ENCODE results near the gene ADGRG6. TPM values are rescaled to one million over a fixed set of nuclear protein-coding genes. Genes with fewer than 3 reads are reported as not detected.

ADGRG6 gene
- total and polyA plus RNA-seq, 9 donors: 1.6 to 10.6 (median 3.0) TPM

DNA sequence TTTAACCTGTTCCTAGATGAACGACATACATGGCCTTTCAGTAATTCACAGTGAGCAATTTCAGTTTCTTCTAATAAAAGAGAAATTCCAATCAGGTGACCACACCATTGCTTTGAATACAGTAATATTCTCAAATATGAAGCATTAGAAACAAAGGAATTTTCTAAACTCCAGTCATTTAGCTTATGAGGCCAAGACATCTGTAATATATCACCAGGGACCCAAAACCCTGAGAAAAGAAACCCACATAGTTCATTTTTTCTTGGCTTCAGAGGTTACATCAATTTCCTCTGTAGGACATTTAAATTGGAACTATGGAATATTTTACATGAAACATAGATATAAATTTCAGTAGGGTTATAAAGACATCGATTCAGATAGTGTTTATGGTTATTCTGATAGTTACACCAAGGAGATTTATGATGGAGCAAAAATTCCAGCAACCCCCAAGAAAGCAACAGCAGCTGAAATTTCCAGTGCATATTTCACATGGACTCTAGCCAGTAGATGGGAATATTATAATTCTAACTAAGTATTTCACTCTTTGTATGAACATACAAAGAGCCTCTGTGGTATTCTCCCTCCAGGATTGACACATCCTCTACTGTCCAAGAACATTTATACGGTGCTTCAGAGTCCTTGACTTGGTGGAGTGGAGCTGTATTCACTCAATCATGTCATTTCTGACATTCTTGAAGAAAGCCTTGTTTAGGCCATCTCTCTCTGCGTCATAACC lies 82.9 kb downstream of the ADGRG6 start:
- no peak for DNase-seq
- Histone ChIP-seq H3K9me3 (no peaks in the 10 kb centered on the region), H3K36me3 (no peaks in the 10 kb centered on the region), H3K27me3 (no peaks in the 10 kb centered on the region), H3K4me1 (ENCODE audit: insufficient read depth) (no peaks in the 10 kb centered on the region), H3K4me3 (no peak overlapping the region), H3K27ac (no peak overlapping the region)
- intact Hi-C loops (cut with DNase I): loop anchor here in 2 of 4 donors (10.0 kb wide), 2 partner anchors 230 to 240 kb away; partner anchors contain the start of genes NMBR (in 1 of the 2) and VTA1 (in 1 of the 2)
- 53 to 62% (median 59%) methylated on average over 4 of the region's 4 CpGs for WGBS, 3 donors
- TF ChIP-seq EP300 (IDR thresholded peaks at IDR 0.05) (no peak), CTCF (IDR thresholded peaks at IDR 0.05) (no peak), POLR2A (IDR thresholded peaks at IDR 0.05) (no peak)

DNA sequence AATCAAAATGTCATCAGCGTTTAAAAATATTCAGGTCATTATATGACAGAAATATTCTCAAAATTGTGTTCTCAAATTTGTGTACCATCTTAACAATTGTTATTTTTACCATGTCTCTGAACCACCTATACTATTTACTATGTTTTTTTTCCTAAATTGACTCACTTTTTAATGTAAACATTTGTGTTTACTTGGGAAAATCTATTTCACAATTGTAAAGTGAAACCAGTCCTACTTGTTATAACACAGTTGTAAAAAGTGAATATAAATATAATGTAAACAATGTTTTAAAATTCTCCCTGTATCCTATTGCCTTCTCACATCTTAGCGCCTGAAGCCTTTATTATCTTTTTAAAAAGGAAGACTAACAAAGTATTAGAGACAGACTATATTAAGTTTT lies 83.5 kb downstream of the ADGRG6 start:
- H3K4me3 ChIP-seq: no peak overlapping the region
- no peaks in the 10 kb centered on the region for H3K9me3 ChIP-seq
- H3K27ac ChIP-seq: no peak overlapping the region
- H3K36me3 ChIP-seq: no peaks in the 10 kb centered on the region
- WGBS, 3 donors: 91 to 93% (median 92%) methylated on average over 2 of the region's 2 CpGs
- intact Hi-C loops (cut with DNase I): loop anchor here in 2 of 4 donors (10.0 kb wide), 2 partner anchors 231 to 241 kb away; partner anchors contain the start of genes NMBR (in 1 of the 2) and VTA1 (in 1 of the 2)
- DNase-seq: no peak
- no peaks in the 10 kb centered on the region for H3K4me1 ChIP-seq (ENCODE audit: insufficient read depth)
- no peak for TF ChIP-seq EP300 (IDR thresholded peaks at IDR 0.05)
- TF ChIP-seq CTCF (IDR thresholded peaks at IDR 0.05): no peak
- no peak for TF ChIP-seq POLR2A (IDR thresholded peaks at IDR 0.05)
- no peaks in the 10 kb centered on the region for H3K27me3 ChIP-seq

- H3K27ac ChIP-seq: no peak overlapping the region
- intact Hi-C loops (cut with DNase I): loop anchor here in 2 of 4 donors (10.0 kb wide), 2 partner anchors 232 to 242 kb away; partner anchors contain the start of genes NMBR (in 1 of the 2) and VTA1 (in 1 of the 2)
- 92 to 98% (median 96%) methylated on average over 4 of the region's 4 CpGs for WGBS, 3 donors
Observed at GRCh38 chr6:142386657-142387056, 84.8 kb downstream of the ADGRG6 start.

More at GRCh38 chr6:142386657-142387056, 84.8 kb downstream of the ADGRG6 start:
- Histone ChIP-seq H3K4me3 (no peak overlapping the region), H3K27me3 (no peaks in the 10 kb centered on the region), H3K9me3 (no peaks in the 10 kb centered on the region), H3K4me1 (ENCODE audit: insufficient read depth) (no peaks in the 10 kb centered on the region), H3K36me3 (no peaks in the 10 kb centered on the region)
- TF ChIP-seq EP300 (IDR thresholded peaks at IDR 0.05) (no peak), POLR2A (IDR thresholded peaks at IDR 0.05) (no peak), CTCF (IDR thresholded peaks at IDR 0.05) (no peak)
- DNase-seq: no peak

All from ovary (tissue), 9 donors.